SHP77 (cell line): ENCODE results near the gene TRAK1.

ENCODE experiments used
- DNase-seq, 2 experiments: peaks; one replicate each; lab custom pipeline; 2025; lab: John Stamatoyannopoulos, UW

TRAK1 gene

GRCh38 chr3:42123012-42123581 is 31.9 kb downstream of the TRAK1 start:
- peak; percentile 14 to 49 for DNase-seq

GRCh38 chr3:42123824-42124658 is 32.9 kb downstream of the TRAK1 start:
- DNase-seq, result no peak

- no peak for DNase-seq
Observed at GRCh38 chr3:42127226-42127625, 36.1 kb downstream of the TRAK1 start.

GRCh38 chr3:42128526-42128925 is 37.4 kb downstream of the TRAK1 start:
- no peak for DNase-seq

GRCh38 chr3:42129014-42129953 is 38.1 kb downstream of the TRAK1 start:
- DNase-seq, result no peak

- no peak for DNase-seq
Observed at GRCh38 chr3:42130007-42130328, 38.8 kb downstream of the TRAK1 start.

GRCh38 chr3:42130329-42131070 is 39.3 kb downstream of the TRAK1 start:
- DNase-seq, result no peak

- no peak for DNase-seq
Observed at GRCh38 chr3:42133500-42134298, 42.5 kb downstream of the TRAK1 start.

GRCh38 chr3:42134867-42135464 is 43.8 kb downstream of the TRAK1 start:
- no peak for DNase-seq

- no peak for DNase-seq
Observed at GRCh38 chr3:42139621-42140453, 48.7 kb downstream of the TRAK1 start.

GRCh38 chr3:42140665-42141203 is 49.6 kb downstream of the TRAK1 start:
- DNase-seq, result no peak

- no peak for DNase-seq
Observed at GRCh38 chr3:42143440-42143839, 52.3 kb downstream of the TRAK1 start.

GRCh38 chr3:42144209-42144608 is 53.1 kb downstream of the TRAK1 start:
- DNase-seq, result no peak

- no peak for DNase-seq
Observed at GRCh38 chr3:42148086-42148848, 57.1 kb downstream of the TRAK1 start.

- DNase-seq, result peak; percentile 64 to 80
Observed at GRCh38 chr3:42148982-42149432, 57.9 kb downstream of the TRAK1 start.

GRCh38 chr3:42149532-42149931 is 58.4 kb downstream of the TRAK1 start:
- DNase-seq, result no peak

- no peak for DNase-seq
Observed at GRCh38 chr3:42149975-42150374, 58.8 kb downstream of the TRAK1 start.

GRCh38 chr3:42151596-42152168 is 60.5 kb downstream of the TRAK1 start:
- DNase-seq, result no peak
